ENCODE measurements around the gene BRINP2. TPM values are rescaled to one million over a fixed set of nuclear protein-coding genes. Genes with fewer than 3 reads are reported as not detected.

Gene BRINP2
- total and polyA plus RNA-seq, 4 donors = 0.05 to 0.75 (median 0.36) TPM

DNA sequence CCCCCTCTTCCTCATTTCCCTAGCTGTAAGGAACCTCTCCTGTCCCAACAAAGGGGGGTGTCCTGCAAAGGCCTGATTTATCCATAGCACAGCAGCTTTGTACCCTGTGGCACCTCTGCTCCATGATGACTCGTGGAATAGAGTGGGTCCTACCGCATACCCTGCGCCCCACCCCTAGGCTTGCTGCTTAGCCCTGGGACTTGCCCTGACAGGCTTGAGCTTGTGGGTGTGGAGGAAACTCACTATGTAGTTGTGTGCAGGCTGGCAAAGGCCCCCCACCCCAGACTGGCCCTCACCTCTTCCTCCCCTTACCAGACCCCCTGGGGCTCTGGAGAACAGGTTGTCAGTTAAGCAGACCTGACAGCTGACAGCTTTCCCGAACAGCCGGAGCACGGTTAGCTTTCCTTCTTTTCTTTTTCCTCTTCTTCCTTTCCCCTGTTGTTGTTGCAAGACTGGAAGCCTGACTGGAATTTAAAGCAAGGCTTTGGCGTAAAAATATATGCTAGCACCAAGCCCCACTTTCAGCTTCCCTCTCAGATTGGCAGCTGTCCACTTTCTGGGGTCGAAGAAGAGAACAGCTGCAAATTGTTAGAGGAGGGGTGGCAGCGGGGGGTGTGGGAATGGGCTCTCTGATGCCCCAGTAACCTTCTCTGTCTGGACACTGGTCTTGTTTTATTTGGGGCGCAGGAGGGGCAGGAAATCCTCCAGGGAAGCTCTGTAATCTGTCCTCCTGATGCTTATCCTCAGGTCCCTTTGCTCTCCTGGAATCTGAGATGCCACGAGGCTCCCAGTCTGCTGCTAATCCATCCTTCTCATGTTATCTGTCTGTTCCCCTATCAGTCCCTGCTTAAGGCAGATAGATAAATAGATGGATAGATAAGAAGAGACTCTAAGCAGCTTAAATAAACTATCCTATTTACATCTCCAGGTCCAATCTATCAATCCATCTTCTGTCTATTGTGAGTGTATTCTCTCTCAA is 134.6 kb downstream of the BRINP2 start:
- H3K9ac ChIP-seq (ENCODE audit: low read depth in 1 of 2, low read length in 2 of 2) = no peak overlapping the region
- no peak overlapping the region for H3K4me3 ChIP-seq (ENCODE audit: low read depth in 1 of 3, low read length in 3 of 3)
- DNase-seq (ENCODE audit: low spot score) = no peak
- H3K9me3 ChIP-seq (ENCODE audit: control insufficient read depth in 4 of 4, low read length in 3 of 4) = no peaks in the 10 kb centered on the region
- H3K4me1 ChIP-seq (ENCODE audit: control insufficient read depth in 4 of 4, insufficient read depth in 4 of 4, low read length in 3 of 4) = no peaks in the 10 kb centered on the region
- no peak overlapping the region for H3K27ac ChIP-seq (ENCODE audit: low read depth in 1 of 2, low read length in 2 of 2)
- 60% methylated on average over 11 of the region's 11 CpGs for WGBS
- no peaks in the 10 kb centered on the region for H3K27me3 ChIP-seq (ENCODE audit: control insufficient read depth in 4 of 4, insufficient read depth in 4 of 4, low read length in 3 of 4)
- no peaks in the 10 kb centered on the region for H3K36me3 ChIP-seq (ENCODE audit: control insufficient read depth in 4 of 4, insufficient read depth in 3 of 4, low read depth in 1 of 4, low read length in 3 of 4)
- TF ChIP-seq GABPA (IDR thresholded peaks at IDR 0.05 in 1 of 2, conservative IDR thresholded peaks at IDR 0.05 in 1 of 2) (no peak), FOXA2 (IDR thresholded peaks at IDR 0.05) (no peak), YY1 (IDR thresholded peaks at IDR 0.05) (no peak), NR2F2 (IDR thresholded peaks at IDR 0.05) (no peak), JUND (IDR thresholded peaks at IDR 0.05) (no peak), HNF4G (IDR thresholded peaks at IDR 0.05) (no peak), FOXA1 (IDR thresholded peaks at IDR 0.05) (no peak)
- TF ChIP-seq, protein P1, sequence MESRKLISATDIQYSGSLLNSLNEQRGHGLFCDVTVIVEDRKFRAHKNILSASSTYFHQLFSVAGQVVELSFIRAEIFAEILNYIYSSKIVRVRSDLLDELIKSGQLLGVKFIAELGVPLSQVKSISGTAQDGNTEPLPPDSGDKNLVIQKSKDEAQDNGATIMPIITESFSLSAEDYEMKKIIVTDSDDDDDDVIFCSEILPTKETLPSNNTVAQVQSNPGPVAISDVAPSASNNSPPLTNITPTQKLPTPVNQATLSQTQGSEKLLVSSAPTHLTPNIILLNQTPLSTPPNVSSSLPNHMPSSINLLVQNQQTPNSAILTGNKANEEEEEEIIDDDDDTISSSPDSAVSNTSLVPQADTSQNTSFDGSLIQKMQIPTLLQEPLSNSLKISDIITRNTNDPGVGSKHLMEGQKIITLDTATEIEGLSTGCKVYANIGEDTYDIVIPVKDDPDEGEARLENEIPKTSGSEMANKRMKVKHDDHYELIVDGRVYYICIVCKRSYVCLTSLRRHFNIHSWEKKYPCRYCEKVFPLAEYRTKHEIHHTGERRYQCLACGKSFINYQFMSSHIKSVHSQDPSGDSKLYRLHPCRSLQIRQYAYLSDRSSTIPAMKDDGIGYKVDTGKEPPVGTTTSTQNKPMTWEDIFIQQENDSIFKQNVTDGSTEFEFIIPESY (IDR thresholded peaks at IDR 0.05) = no peak
- TF ChIP-seq, protein P2, sequence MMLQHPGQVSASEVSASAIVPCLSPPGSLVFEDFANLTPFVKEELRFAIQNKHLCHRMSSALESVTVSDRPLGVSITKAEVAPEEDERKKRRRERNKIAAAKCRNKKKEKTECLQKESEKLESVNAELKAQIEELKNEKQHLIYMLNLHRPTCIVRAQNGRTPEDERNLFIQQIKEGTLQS (IDR thresholded peaks at IDR 0.05) = no peak

DNA sequence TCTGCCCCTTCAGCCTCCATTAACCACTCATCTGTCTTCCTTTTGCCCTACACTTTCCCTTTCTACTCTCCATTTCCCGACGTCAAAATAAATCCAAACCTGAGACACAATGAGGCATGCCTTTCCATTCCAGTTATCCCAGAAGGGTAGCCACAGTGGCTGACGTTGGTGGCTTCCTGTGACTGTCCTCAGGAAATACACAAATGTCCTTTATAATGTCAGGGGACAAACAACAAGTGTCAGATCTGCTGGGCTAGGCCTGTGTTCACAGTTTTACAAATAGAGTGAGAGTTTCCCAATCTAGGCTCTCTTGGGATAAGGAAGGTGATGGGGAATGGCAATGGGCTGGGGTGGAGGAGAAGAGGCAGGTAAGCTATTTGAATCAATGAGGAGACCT is 135.3 kb downstream of the BRINP2 start:
- TF ChIP-seq, protein P3, sequence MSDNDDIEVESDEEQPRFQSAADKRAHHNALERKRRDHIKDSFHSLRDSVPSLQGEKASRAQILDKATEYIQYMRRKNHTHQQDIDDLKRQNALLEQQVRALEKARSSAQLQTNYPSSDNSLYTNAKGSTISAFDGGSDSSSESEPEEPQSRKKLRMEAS (IDR thresholded peaks at IDR 0.05) = no peak
- TF ChIP-seq RXRA (IDR thresholded peaks at IDR 0.05) (no peak), NR2F2 (IDR thresholded peaks at IDR 0.05) (no peak), RAD21 (IDR thresholded peaks at IDR 0.05) (no peak), TAF1 (conservative IDR thresholded peaks at IDR 0.05) (no peak), EGR1 (IDR thresholded peaks at IDR 0.05; ENCODE audit: low read depth in 2 of 2) (no peak), HNF4G (IDR thresholded peaks at IDR 0.05) (no peak), FOXA2 (IDR thresholded peaks at IDR 0.05) (no peak), HNF4A (conservative IDR thresholded peaks at IDR 0.05) (no peak), YY1 (IDR thresholded peaks at IDR 0.05) (no peak), GABPA (IDR thresholded peaks at IDR 0.05 in 1 of 2, conservative IDR thresholded peaks at IDR 0.05 in 1 of 2) (no peak), FOXA1 (IDR thresholded peaks at IDR 0.05) (no peak), SP1 (IDR thresholded peaks at IDR 0.05) (no peak), JUND (IDR thresholded peaks at IDR 0.05) (no peak)
- TF ChIP-seq, protein P1 (IDR thresholded peaks at IDR 0.05) = no peak
- TF ChIP-seq, protein P4, sequence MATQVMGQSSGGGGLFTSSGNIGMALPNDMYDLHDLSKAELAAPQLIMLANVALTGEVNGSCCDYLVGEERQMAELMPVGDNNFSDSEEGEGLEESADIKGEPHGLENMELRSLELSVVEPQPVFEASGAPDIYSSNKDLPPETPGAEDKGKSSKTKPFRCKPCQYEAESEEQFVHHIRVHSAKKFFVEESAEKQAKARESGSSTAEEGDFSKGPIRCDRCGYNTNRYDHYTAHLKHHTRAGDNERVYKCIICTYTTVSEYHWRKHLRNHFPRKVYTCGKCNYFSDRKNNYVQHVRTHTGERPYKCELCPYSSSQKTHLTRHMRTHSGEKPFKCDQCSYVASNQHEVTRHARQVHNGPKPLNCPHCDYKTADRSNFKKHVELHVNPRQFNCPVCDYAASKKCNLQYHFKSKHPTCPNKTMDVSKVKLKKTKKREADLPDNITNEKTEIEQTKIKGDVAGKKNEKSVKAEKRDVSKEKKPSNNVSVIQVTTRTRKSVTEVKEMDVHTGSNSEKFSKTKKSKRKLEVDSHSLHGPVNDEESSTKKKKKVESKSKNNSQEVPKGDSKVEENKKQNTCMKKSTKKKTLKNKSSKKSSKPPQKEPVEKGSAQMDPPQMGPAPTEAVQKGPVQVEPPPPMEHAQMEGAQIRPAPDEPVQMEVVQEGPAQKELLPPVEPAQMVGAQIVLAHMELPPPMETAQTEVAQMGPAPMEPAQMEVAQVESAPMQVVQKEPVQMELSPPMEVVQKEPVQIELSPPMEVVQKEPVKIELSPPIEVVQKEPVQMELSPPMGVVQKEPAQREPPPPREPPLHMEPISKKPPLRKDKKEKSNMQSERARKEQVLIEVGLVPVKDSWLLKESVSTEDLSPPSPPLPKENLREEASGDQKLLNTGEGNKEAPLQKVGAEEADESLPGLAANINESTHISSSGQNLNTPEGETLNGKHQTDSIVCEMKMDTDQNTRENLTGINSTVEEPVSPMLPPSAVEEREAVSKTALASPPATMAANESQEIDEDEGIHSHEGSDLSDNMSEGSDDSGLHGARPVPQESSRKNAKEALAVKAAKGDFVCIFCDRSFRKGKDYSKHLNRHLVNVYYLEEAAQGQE (IDR thresholded peaks at IDR 0.05) = no peak
- TF ChIP-seq, protein P2 (IDR thresholded peaks at IDR 0.05) = no peak
- TF ChIP-seq, protein P5, sequence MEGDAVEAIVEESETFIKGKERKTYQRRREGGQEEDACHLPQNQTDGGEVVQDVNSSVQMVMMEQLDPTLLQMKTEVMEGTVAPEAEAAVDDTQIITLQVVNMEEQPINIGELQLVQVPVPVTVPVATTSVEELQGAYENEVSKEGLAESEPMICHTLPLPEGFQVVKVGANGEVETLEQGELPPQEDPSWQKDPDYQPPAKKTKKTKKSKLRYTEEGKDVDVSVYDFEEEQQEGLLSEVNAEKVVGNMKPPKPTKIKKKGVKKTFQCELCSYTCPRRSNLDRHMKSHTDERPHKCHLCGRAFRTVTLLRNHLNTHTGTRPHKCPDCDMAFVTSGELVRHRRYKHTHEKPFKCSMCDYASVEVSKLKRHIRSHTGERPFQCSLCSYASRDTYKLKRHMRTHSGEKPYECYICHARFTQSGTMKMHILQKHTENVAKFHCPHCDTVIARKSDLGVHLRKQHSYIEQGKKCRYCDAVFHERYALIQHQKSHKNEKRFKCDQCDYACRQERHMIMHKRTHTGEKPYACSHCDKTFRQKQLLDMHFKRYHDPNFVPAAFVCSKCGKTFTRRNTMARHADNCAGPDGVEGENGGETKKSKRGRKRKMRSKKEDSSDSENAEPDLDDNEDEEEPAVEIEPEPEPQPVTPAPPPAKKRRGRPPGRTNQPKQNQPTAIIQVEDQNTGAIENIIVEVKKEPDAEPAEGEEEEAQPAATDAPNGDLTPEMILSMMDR (IDR thresholded peaks at IDR 0.05; ENCODE audit: low read depth, low read length, missing input control) = no peak
- H3K27me3 ChIP-seq (ENCODE audit: control insufficient read depth in 4 of 4, insufficient read depth in 4 of 4, low read length in 3 of 4) = no peaks in the 10 kb centered on the region
- no peak overlapping the region for H3K27ac ChIP-seq (ENCODE audit: low read depth in 1 of 2, low read length in 2 of 2)
- no peaks in the 10 kb centered on the region for H3K9me3 ChIP-seq (ENCODE audit: control insufficient read depth in 4 of 4, low read length in 3 of 4)
- H3K4me1 ChIP-seq (ENCODE audit: control insufficient read depth in 4 of 4, insufficient read depth in 4 of 4, low read length in 3 of 4) = no peaks in the 10 kb centered on the region
- H3K4me3 ChIP-seq (ENCODE audit: low read depth in 1 of 3, low read length in 3 of 3) = no peak overlapping the region
- H3K36me3 ChIP-seq (ENCODE audit: control insufficient read depth in 4 of 4, insufficient read depth in 3 of 4, low read depth in 1 of 4, low read length in 3 of 4) = no peaks in the 10 kb centered on the region
- 23% methylated on average over 3 of the region's 3 CpGs for whole genome bisulfite sequencing
- DNase-seq (ENCODE audit: low spot score) = no peak
- H3K9ac ChIP-seq (ENCODE audit: low read depth in 1 of 2, low read length in 2 of 2) = no peak overlapping the region
